HG02981 (cell line): ENCODE measurements around the gene TMEM260.
"Not testable (repeated sequence)": the region's sequence is repeated elsewhere in the genome, so short reads cannot be mapped to it uniquely, and the experiment has no call there.

Experiments used
- ATAC-seq: cut with Tn5 transposase; IDR thresholded peaks from one replicate; pipeline ENCODE4 v1.9.1; 2021; ENCODE audit warnings: mild to moderate bottlenecking, moderate library complexity; ENCODE audit not compliant: unreplicated experiment

TMEM260 gene

DNA sequence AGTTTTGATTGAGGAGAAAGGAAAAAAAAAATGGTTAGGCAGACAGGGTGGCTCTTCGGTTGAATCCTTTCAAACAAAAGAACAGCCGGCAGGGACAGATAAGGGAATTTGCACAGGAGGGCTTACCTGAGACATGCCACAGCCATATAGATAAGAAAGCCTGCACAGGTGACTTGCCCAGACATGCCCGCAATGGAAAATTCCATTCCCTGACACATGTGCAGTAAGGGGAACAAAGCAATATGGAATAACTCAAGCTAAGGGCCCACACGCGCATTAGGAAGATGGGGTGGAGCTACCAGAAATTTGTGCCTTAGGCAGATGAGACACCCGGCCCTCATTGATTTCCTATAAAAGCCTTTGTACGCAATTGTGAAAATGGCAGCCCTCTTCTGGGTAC lies 86.7 kb downstream of the TMEM260 start:
- ATAC-seq: no peak

DNA sequence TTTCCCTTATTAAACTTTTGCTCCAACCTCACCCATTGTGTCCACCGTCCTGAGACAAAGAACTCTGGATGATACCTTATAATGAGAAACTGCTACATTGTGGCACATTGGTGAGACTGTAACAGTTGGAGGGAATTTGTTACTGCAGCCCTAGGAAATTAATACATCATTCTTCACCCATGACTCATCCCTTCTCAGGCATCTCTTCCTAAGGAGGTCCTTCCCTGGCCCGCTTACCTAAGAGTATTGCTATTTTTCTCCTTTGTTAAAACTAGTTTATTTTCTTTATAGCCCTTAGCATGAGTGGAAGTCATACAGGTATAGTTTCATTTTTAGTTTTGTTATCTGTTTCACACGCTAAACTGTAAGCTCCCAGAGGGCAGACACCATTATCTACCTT lies 87.1 kb downstream of the TMEM260 start:
- ATAC-seq: no peak

DNA sequence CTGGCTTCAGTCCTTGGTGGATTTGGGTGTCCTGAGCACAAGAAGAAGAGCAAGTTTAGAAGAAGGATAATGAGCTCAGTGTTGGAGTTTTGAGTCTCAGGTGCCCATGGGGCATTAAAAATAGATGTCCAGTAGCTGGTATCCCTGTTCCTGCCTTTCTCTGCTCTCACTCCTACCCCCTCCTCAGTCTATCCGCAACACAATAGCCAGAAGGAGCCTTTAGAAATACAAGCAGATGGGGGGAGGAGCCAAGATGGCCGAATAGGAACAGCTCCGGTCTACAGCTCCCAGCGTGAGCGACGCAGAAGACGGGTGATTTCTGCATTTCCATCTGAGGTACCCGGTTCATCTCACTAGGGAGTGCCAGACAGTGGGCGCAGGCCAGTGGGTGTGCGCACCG lies 87.7 kb downstream of the TMEM260 start:
- not testable (repeated sequence) for ATAC-seq

DNA sequence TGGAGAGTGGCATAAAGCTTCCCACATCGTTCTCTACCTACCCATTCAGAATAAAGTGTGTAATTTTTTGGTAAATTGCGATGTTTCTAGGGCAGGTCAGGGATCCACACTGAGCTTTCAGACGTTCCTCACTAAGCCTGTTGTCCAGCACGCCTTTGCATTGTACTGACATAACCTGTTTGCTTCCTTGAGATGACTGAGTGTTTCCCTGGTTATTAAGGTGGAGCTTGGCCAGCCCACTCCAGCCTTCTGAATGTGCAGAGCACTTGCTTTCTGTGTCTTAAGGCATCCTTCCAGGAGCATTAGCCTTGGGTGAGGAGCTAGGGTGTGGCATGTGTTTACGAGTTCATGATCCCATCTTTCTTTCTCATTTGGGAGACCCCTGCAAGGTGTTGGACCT lies 96.4 kb downstream of the TMEM260 start:
- no peak for ATAC-seq

DNA sequence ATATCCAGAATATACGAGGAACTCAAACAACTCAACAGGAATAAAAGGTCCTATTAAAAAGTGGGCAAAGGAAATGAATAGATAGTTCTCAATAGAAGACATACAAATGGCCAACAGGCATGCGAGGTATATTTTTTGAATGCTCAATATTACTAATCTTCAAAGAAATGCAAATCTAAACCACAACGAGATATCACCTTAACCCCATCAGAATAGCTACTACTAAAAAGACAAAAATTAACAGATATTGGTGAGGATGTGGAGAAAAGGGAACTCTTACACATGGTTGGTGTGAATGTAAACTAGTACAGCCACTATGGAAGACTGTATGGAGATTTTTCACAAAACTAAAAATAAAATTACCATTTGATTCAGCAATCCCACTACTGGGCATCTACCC lies 99.2 kb downstream of the TMEM260 start:
- no peak for ATAC-seq

- no peak for ATAC-seq
Measured at GRCh38 chr14:56686416-56686815, 106.8 kb downstream of the TMEM260 start.

GRCh38 chr14:56687123-56687522 lies 107.5 kb downstream of the TMEM260 start:
- ATAC-seq: no peak

- no peak for ATAC-seq
Measured at GRCh38 chr14:56694609-56695008, 115.0 kb downstream of the TMEM260 start.

DNA sequence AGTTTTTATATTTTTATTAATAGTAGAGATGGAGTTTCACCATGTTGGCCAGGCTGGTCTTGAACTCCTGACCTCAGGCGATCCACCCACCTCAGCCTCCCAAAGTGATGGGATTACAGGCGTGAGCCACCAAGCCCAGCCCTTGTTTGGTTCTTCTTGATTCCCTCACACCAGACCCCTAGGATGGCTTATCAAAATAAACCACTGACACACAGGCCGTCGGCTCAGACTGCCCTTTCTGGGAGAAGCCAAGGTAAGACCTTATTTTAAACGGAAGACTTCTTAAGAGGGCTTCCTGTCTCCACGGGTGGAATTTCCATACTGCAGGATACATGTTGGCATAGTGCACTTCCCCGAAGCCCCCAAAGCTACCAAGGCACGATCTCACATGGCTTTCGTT lies 115.6 kb downstream of the TMEM260 start:
- not testable (repeated sequence) for ATAC-seq
